Loucy (cell line): ENCODE data around the gene CDK3.
"Not testable (repeated sequence)": the region's sequence is repeated elsewhere in the genome, so short reads cannot be mapped to it uniquely, and the experiment has no call there.

Experiments used
- H2AFZ ChIP-seq: fragments of 200-600 bp; sonication (generic); 2 replicates; pipeline ENCODE4 v1.6.0; 2016; ENCODE audit warnings: antibody characterized with exemption, mild to moderate bottlenecking, low read length, moderate library complexity
- H3F3A ChIP-seq: fragments of 200-600 bp; 2 replicates; pipeline ENCODE4 v1.6.0; 2016; ENCODE audit warnings: antibody characterized with exemption, low read depth, mild to moderate bottlenecking
- H3K27me3 ChIP-seq: fragments of 200-600 bp; sonication (generic); 2 replicates; pipeline ENCODE4 v1.6.1; 2014; ENCODE audit warnings: low read length, mild to moderate bottlenecking; ENCODE audit not compliant: insufficient read depth, poor library complexity, severe bottlenecking
- H3K36me3 ChIP-seq: fragments of 200-600 bp; sonication (generic); 2 replicates; pipeline ENCODE4 v1.6.1; 2016; ENCODE audit warnings: low read length; ENCODE audit not compliant: insufficient read depth
- H3K4me1 ChIP-seq: fragments of 200-600 bp; sonication (generic); 2 replicates; pipeline ENCODE4 v1.5.1; 2014; ENCODE audit warnings: low read length, mild to moderate bottlenecking; ENCODE audit not compliant: insufficient read depth, poor library complexity, severe bottlenecking
- H3K4me2 ChIP-seq: fragments of 200-600 bp; sonication (generic); 2 replicates; pipeline ENCODE4 v1.6.0; 2014; ENCODE audit warnings: antibody characterized with exemption, low read length, low read depth, mild to moderate bottlenecking; ENCODE audit not compliant: poor library complexity, severe bottlenecking
- H3K4me3 ChIP-seq: fragments of 200-600 bp; sonication (generic); 2 replicates; pipeline ENCODE4 v1.5.1; 2014; ENCODE audit warnings: low read length, mild to moderate bottlenecking, mixed read lengths; ENCODE audit not compliant: poor library complexity, severe bottlenecking
- H3K79me2 ChIP-seq: fragments of 200-600 bp; sonication (generic); 2 replicates; pipeline ENCODE4 v1.6.1; 2014; ENCODE audit warnings: low read length; ENCODE audit not compliant: insufficient read depth
- H3K9ac ChIP-seq: fragments of 200-600 bp; sonication (generic); 2 replicates; pipeline ENCODE4 v1.6.0; 2014; ENCODE audit warnings: mild to moderate bottlenecking, low read depth, low read length, moderate library complexity; ENCODE audit not compliant: poor library complexity, severe bottlenecking
- H3K9me2 ChIP-seq: fragments of 200-600 bp; sonication (generic); replicated peaks from 2 replicates; pipeline ENCODE4 v1.6.1; 2016; ENCODE audit warnings: low read depth, low read length, mixed read lengths
- H3K9me3 ChIP-seq: fragments of 200-600 bp; sonication (generic); 2 replicates; pipeline ENCODE4 v1.6.1; 2014; ENCODE audit warnings: mild to moderate bottlenecking, antibody characterized with exemption, low read length, low read depth; ENCODE audit not compliant: insufficient read depth
- H4K20me1 ChIP-seq: fragments of 200-600 bp; sonication (generic); 2 replicates; pipeline ENCODE4 v1.6.0; 2014; ENCODE audit warnings: antibody characterized with exemption, low read length, mild to moderate bottlenecking; ENCODE audit not compliant: insufficient read depth, poor library complexity, severe bottlenecking
- EZH2phosphoT487 ChIP-seq: fragments of 200-600 bp; IDR thresholded peaks from 2 replicates; pipeline ENCODE4 v1.6.1; 2018; ENCODE audit warnings: antibody characterized with exemption, mild to moderate bottlenecking, moderate library complexity, borderline replicate concordance
- TF ChIP-seq, protein P1 (sequence below): fragments of 200-600 bp; sonication (generic); conservative IDR thresholded peaks from 2 replicates; pipeline ENCODE4 v1.5.1; 2014; ENCODE audit warnings: mild to moderate bottlenecking, antibody characterized with exemption, low read length

The CDK3 gene

DNA sequence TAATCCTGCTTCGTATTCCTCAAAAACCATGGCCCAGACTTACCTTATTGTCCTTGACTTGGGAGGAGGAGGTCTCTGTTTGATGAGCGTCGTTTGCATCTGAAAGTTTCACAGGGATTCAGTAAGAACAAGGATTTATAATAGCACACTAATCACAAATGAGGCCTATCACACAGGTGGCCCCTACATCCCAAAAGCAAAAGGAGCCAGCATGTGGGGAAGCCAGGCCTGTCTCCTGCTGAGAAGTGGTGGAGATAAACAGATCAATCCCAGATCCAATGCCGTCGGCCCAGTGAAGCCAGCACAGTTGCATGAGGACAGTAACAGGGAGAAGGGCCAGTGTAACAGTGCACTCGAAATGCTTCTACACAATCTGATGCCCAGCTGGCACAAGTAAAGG is 39.7 kb downstream of the CDK3 start:
- Histone ChIP-seq H3K36me3 (peaks cover 73% of the 10 kb centered on the region; the same call in 1 of the 2 replicates), H3K9me2 (no peaks in the 10 kb centered on the region)

DNA sequence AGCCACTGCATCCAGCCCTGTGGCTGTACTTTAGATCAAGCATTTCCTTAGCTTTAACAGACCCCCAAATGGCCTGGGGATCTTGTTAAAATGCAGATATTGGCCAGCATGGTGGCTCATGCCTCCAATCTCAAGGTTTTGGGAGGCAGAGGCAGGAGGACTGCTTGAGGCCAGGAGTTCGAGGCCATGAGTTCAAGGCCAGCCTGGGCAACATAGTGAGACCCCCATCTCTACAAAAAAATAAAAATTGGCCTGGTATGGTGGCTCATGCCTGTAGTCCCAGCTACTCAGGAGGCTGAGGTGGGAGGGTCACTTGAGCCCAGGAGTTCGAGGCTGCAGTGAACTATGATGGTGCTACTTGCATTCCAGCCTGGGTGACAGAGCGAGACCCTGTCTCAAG is 42.2 kb downstream of the CDK3 start:
- H3F3A ChIP-seq: not testable (repeated sequence)
- H3K36me3 ChIP-seq: peaks cover 94% of the 10 kb centered on the region; the same call in 1 of the 2 replicates

More for the DNA sequence above, 39.7 kb downstream of the CDK3 start:
- Histone ChIP-seq H2AFZ (no peak overlapping the region), H3K27me3 (no peaks in the 10 kb centered on the region), H3K4me2 (no peak overlapping the region), H3K79me2 (no peaks in the 10 kb centered on the region), H3K9me3 (no peaks in the 10 kb centered on the region), H3K9ac (no peak overlapping the region), H3K4me1 (peaks cover 9% of the 10 kb centered on the region), H4K20me1 (no peaks in the 10 kb centered on the region), H3F3A (no peaks in the 10 kb centered on the region), H3K4me3 (no peak overlapping the region)
- TF ChIP-seq, protein P1, sequence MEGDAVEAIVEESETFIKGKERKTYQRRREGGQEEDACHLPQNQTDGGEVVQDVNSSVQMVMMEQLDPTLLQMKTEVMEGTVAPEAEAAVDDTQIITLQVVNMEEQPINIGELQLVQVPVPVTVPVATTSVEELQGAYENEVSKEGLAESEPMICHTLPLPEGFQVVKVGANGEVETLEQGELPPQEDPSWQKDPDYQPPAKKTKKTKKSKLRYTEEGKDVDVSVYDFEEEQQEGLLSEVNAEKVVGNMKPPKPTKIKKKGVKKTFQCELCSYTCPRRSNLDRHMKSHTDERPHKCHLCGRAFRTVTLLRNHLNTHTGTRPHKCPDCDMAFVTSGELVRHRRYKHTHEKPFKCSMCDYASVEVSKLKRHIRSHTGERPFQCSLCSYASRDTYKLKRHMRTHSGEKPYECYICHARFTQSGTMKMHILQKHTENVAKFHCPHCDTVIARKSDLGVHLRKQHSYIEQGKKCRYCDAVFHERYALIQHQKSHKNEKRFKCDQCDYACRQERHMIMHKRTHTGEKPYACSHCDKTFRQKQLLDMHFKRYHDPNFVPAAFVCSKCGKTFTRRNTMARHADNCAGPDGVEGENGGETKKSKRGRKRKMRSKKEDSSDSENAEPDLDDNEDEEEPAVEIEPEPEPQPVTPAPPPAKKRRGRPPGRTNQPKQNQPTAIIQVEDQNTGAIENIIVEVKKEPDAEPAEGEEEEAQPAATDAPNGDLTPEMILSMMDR: no peak
- TF ChIP-seq EZH2phosphoT487: no peak

DNA sequence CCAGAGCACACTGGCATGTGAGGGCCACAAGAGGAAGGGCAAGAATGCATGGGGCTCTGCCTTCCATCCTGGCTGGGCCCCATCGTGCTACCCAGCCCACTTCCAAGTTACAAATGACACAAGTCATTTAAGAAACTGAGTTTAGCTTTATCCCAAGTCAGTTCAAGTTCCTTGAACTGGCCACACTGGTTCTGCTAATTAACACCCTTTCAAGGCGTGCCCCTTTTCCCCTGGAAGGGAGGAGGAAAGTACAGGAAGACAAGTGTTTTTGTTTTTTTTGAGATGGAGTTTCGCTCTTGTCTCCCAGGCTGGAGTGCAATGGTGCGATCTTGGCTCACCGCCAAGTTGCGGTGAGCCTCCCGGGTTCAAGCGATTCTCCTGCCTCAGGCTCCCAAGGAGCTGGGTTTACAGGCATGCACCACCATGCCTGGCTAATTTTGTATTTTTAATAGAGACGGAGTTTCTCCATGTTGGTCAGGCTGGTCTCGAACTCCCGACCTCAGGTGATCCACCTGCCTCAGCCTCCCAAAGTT is 43.9 kb downstream of the CDK3 start:
- H3K9ac ChIP-seq, H3K9me3 ChIP-seq, H3K27me3 ChIP-seq, H3K9me2 ChIP-seq, H3K4me2 ChIP-seq, H3K4me3 ChIP-seq, H2AFZ ChIP-seq, H3K4me1 ChIP-seq, H3K79me2 ChIP-seq, H3F3A ChIP-seq, H4K20me1 ChIP-seq: not testable (repeated sequence)
- peaks cover 94% of the 10 kb centered on the region; the same call in 1 of the 2 replicates for H3K36me3 ChIP-seq

More for the DNA sequence above, 42.2 kb downstream of the CDK3 start:
- not testable (repeated sequence) for H2AFZ ChIP-seq, H3K9me2 ChIP-seq, H4K20me1 ChIP-seq, H3K27me3 ChIP-seq, H3K4me3 ChIP-seq, H3K4me1 ChIP-seq, H3K4me2 ChIP-seq, H3K79me2 ChIP-seq, H3K9me3 ChIP-seq, H3K9ac ChIP-seq

DNA sequence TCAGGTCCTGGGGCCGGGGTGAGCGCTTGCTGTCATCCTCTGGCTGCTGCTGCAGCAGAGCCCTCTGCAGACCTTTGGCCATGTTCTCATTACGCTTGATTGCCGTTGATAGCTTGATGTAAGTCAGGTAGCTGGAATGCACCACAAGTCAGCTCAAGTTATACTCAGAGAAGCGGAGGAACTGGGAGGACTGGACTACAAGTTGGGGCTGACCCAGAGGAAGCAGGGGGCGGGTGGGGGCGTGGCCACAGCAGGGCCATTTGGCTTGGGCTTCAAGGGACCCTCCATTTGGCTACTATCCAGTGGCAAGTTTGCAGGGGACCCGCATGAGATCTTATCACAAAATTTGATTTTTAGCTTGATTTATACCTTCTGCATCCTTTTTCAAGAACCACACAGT is 45.4 kb downstream of the CDK3 start:
- H3K27me3 ChIP-seq: no peaks in the 10 kb centered on the region
- H3K36me3 ChIP-seq: peaks cover 95% of the 10 kb centered on the region; the same call in 1 of the 2 replicates
- no peak for TF ChIP-seq EZH2phosphoT487
- TF ChIP-seq, protein P1: no peak
- no peaks in the 10 kb centered on the region for H3K9me3 ChIP-seq
- H3K4me2 ChIP-seq: no peak overlapping the region
- 0 out of 2 replicates have a peak, but pooled peaks cover 5% of the 10 kb centered on the region for H3K79me2 ChIP-seq
- no peaks in the 10 kb centered on the region for H3K9me2 ChIP-seq
- H2AFZ ChIP-seq: no peak overlapping the region
- H4K20me1 ChIP-seq: no peaks in the 10 kb centered on the region
- no peak overlapping the region for H3K4me3 ChIP-seq
- no peaks in the 10 kb centered on the region for H3F3A ChIP-seq
- no peak overlapping the region for H3K9ac ChIP-seq
- no peaks in the 10 kb centered on the region for H3K4me1 ChIP-seq
